ENCODE measurements around the gene PHYH.

DNA sequence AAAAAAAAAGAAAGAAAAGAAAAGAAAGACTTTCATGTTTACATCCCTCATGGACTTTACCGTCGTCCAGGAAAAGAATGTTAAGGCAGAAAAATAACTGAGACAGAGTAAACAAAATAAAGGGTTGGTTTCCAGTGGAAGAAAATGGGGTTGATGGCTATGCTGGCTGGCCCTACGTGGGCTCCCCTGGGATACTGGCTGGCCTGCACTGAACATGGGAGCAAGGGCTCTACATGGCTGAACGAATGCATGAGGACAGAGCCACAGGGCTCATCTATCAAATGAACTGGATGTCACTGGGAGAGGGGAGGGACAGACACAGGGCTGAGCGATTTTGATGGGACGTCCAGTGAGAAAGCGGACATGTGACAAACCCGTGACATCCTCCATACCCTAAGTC, 63.2 kb downstream of the PHYH start:
- TF ChIP-seq, protein P1, sequence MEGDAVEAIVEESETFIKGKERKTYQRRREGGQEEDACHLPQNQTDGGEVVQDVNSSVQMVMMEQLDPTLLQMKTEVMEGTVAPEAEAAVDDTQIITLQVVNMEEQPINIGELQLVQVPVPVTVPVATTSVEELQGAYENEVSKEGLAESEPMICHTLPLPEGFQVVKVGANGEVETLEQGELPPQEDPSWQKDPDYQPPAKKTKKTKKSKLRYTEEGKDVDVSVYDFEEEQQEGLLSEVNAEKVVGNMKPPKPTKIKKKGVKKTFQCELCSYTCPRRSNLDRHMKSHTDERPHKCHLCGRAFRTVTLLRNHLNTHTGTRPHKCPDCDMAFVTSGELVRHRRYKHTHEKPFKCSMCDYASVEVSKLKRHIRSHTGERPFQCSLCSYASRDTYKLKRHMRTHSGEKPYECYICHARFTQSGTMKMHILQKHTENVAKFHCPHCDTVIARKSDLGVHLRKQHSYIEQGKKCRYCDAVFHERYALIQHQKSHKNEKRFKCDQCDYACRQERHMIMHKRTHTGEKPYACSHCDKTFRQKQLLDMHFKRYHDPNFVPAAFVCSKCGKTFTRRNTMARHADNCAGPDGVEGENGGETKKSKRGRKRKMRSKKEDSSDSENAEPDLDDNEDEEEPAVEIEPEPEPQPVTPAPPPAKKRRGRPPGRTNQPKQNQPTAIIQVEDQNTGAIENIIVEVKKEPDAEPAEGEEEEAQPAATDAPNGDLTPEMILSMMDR (IDR thresholded peaks at IDR 0.05), result no peak
- TF ChIP-seq POLR2A (IDR thresholded peaks at IDR 0.05), result no peak
